CD4-positive, alpha-beta T cell treated with Interferon alpha-2 for 1 hour (primary cell): Measurements from ENCODE around the gene TOMM70.

Source experiments
- DNase-seq, 2 donors: peaks; one replicate each; pipeline ENCODE4 v3.0.0-alpha.2; 2020 to 2022

Gene TOMM70

GRCh38 chr3:100319951-100320350 is 80.9 kb downstream of the TOMM70 start:
- DNase-seq: no peak

- peak in 1 of 2 donors; percentile 31 for DNase-seq
These were observed 83.0 kb downstream of the TOMM70 start for GRCh38 chr3:100317912-100318311.

GRCh38 chr3:100316641-100317069 is 84.2 kb downstream of the TOMM70 start:
- DNase-seq: peak; percentile 28 to 73
